Hepatocyte (in vitro differentiated cells): ENCODE data around the gene DPP10. TPM values are rescaled to one million over a fixed set of nuclear protein-coding genes. Genes with fewer than 3 reads are reported as not detected.

Experiments
- DNase-seq: peaks from one replicate; pipeline ENCODE4 v3.0.0-alpha.2; 2016; ENCODE audit warnings: low spot score
- H2AFZ ChIP-seq: fragments of 200-600 bp; sonication (generic); 2 replicates; pipeline ENCODE4 v1.6.0; 2016; ENCODE audit warnings: antibody characterized with exemption, mild to moderate bottlenecking
- H3K27ac ChIP-seq: fragments of 200-600 bp; sonication (generic); 2 replicates; pipeline ENCODE4 v1.5.1; 2016; ENCODE audit warnings: mild to moderate bottlenecking
- H3K27me3 ChIP-seq: fragments of 200-600 bp; sonication (generic); 2 replicates; pipeline ENCODE4 v1.6.1; 2016
- H3K36me3 ChIP-seq: fragments of 200-600 bp; sonication (generic); replicated peaks from 2 replicates; pipeline ENCODE4 v1.5.1; 2016; ENCODE audit warnings: low read depth; ENCODE audit not compliant: insufficient read depth
- H3K4me1 ChIP-seq: fragments of 200-600 bp; sonication (generic); 2 replicates; pipeline ENCODE4 v1.5.1; 2016; ENCODE audit warnings: mild to moderate bottlenecking, moderate library complexity; ENCODE audit not compliant: insufficient read depth
- H3K4me2 ChIP-seq: fragments of 200-600 bp; sonication (generic); 2 replicates; pipeline ENCODE4 v1.6.0; 2016
- H3K4me3 ChIP-seq: fragments of 200-600 bp; sonication (generic); 2 replicates; pipeline ENCODE4 v1.5.1; 2016; ENCODE audit warnings: mild to moderate bottlenecking
- H3K79me2 ChIP-seq: fragments of 200-600 bp; sonication (generic); 2 replicates; pipeline ENCODE4 v1.6.0; 2017; ENCODE audit warnings: mild to moderate bottlenecking
- H3K9me2 ChIP-seq: fragments of 200-600 bp; sonication (generic); replicated peaks from 2 replicates; pipeline ENCODE4 v1.6.0; 2017; ENCODE audit warnings: mild to moderate bottlenecking; ENCODE audit not compliant: insufficient read depth
- H3K9me3 ChIP-seq: fragments of 200-600 bp; sonication (generic); 2 replicates; pipeline ENCODE4 v1.5.1; 2016; ENCODE audit warnings: low read depth, mild to moderate bottlenecking
- H4K20me1 ChIP-seq: fragments of 200-600 bp; sonication (generic); 2 replicates; pipeline ENCODE4 v1.6.0; 2016; ENCODE audit warnings: mild to moderate bottlenecking; ENCODE audit not compliant: insufficient read depth, poor library complexity, severe bottlenecking
- EZH2 ChIP-seq: fragments of 200-600 bp; sonication (generic); IDR thresholded peaks from 2 replicates; pipeline ENCODE4 v1.6.1; 2016; ENCODE audit warnings: antibody characterized with exemption, mild to moderate bottlenecking, borderline replicate concordance
- EZH2phosphoT487 ChIP-seq: fragments of 200-600 bp; sonication (generic); IDR thresholded peaks from one replicate; pipeline ENCODE4 v1.6.1; 2018; ENCODE audit warnings: antibody characterized with exemption, mild to moderate bottlenecking, low read depth, moderate library complexity; ENCODE audit not compliant: unreplicated experiment, severe bottlenecking
- WGBS: methylation state at CpG from one replicate; pipeline ENCODE4 v1.1.6; 2016; ENCODE audit warnings: low lambda C conversion rate; ENCODE audit errors: missing lambda C conversion rate; 5-methylcytosine and 5-hydroxymethylcytosine counted together
- polyA plus RNA-seq: library from polyadenylated mRNA; unstranded; fragments of >200 nt; fragmentation: Nextera tagmentation; extraction: Ambion mirVana; gene quantifications from 2 replicates; pipeline ENCODE4 v1.2.1, GENCODE V29; 2016
- total RNA-seq: library from RNA; depleted of rRNA; stranded (reverse); fragments of >200 nt; gene quantifications from 2 replicates; pipeline ENCODE4 v1.2.3, GENCODE V29; 2014
- TF ChIP-seq, protein P1 (sequence below): fragments of 200-600 bp; sonication (generic); IDR thresholded peaks from 2 replicates; pipeline ENCODE4 v1.5.1; 2016; ENCODE audit warnings: antibody characterized with exemption, mild to moderate bottlenecking; ENCODE audit not compliant: poor library complexity

Gene DPP10
- total and polyA plus RNA-seq, 2 experiments from 2014 or later = 5.0 to 15.7 TPM

DNA sequence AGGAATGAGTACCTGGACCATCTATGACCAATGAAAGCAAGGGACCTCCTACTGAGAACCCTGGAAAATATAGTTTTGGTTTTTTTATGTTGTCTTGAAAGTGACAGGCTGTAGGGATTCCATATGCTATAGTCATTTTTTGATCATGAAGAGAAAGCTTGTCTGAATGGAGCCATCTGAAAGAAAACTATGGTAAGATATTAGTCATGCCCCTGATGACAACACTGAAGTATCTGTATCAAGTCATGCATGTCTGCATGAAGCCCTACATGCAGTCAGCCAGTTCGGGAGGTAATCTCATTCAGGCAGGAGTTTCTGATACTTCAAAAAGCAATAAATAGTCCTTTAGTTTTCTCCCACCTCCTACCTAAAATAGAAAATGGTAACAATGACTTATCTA lies 1042.0 kb downstream of the DPP10 start:
- Histone ChIP-seq H3K27me3 (no peaks in the 10 kb centered on the region), H3K4me2 (no peak overlapping the region), H3K9me3 (no peaks in the 10 kb centered on the region), H3K79me2 (no peaks in the 10 kb centered on the region), H3K9me2 (no peaks in the 10 kb centered on the region), H3K4me1 (no peaks in the 10 kb centered on the region), H3K4me3 (no peak overlapping the region), H2AFZ (no peak overlapping the region), H3K36me3 (no peaks in the 10 kb centered on the region), H3K27ac (no peak overlapping the region), H4K20me1 (no peaks in the 10 kb centered on the region)
- no peak for DNase-seq
- WGBS = 83% methylated on average over 1 of the region's 1 CpG
- no peak for TF ChIP-seq EZH2phosphoT487
- TF ChIP-seq, protein P1, sequence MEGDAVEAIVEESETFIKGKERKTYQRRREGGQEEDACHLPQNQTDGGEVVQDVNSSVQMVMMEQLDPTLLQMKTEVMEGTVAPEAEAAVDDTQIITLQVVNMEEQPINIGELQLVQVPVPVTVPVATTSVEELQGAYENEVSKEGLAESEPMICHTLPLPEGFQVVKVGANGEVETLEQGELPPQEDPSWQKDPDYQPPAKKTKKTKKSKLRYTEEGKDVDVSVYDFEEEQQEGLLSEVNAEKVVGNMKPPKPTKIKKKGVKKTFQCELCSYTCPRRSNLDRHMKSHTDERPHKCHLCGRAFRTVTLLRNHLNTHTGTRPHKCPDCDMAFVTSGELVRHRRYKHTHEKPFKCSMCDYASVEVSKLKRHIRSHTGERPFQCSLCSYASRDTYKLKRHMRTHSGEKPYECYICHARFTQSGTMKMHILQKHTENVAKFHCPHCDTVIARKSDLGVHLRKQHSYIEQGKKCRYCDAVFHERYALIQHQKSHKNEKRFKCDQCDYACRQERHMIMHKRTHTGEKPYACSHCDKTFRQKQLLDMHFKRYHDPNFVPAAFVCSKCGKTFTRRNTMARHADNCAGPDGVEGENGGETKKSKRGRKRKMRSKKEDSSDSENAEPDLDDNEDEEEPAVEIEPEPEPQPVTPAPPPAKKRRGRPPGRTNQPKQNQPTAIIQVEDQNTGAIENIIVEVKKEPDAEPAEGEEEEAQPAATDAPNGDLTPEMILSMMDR = no peak

DNA sequence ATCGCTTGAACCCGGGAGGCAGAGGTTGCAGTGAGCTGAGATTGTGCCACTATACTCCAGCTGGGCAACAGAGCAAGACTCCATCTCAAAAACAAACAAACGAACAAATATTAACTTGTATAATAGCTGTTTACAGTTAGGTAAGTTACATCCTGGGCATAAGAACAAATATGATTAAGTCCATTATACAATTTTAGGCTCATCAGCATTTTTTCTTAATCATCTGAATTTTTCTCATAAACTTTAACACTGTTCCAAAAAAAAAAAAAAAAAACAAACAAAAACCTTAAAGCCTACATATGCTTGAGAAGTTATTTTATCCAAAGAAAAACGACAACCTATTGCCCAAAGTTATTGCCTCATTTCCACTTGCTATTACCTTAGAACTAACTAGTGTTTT lies 1042.5 kb downstream of the DPP10 start:
- Histone ChIP-seq H3K36me3 (no peaks in the 10 kb centered on the region), H3K27me3 (no peaks in the 10 kb centered on the region), H2AFZ (no peak overlapping the region), H3K27ac (no peak overlapping the region), H3K9me3 (no peaks in the 10 kb centered on the region), H3K4me2 (no peak overlapping the region), H4K20me1 (no peaks in the 10 kb centered on the region), H3K9me2 (no peaks in the 10 kb centered on the region), H3K4me1 (no peaks in the 10 kb centered on the region), H3K4me3 (no peak overlapping the region), H3K79me2 (no peaks in the 10 kb centered on the region)
- TF ChIP-seq, protein P1 = no peak
- TF ChIP-seq EZH2 = no peak
- no peak for TF ChIP-seq EZH2phosphoT487
- no peak for DNase-seq
- 80% methylated on average over 4 of the region's 4 CpGs for WGBS

DNA sequence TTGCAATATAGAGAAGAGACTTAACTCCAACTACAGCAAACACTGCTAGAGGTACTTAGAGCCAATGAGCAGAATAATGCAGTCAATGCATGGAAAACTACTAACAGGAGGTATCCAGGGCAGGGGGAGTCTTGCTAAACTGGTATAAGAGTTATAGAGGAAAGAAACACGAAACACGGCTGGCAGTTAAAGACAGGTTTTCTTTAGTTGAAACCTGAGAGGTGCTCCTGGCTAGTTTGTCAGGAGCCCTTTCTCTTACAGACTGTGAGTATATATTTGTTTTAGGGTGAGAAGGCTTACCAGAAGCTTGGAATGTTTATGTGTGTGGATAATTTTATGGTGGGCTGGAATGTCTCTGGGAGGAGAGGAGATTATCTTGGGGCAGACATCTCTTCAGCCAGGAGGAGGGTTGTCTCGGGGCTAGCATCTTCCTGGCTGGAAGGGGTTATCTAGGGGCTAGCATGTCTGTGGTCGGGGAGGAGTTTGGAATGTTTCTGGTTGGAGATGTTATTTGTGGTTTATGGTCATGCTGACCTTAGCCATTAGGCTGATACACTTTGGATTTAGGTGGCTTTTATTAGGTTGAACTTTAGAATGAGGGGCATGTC lies 1048.8 kb downstream of the DPP10 start:
- no peaks in the 10 kb centered on the region for H3K79me2 ChIP-seq
- no peak overlapping the region for H2AFZ ChIP-seq
- H3K27me3 ChIP-seq = no peaks in the 10 kb centered on the region
- WGBS = 11% methylated on average over 4 of the region's 4 CpGs
- H3K36me3 ChIP-seq = no peaks in the 10 kb centered on the region
- no peaks in the 10 kb centered on the region for H4K20me1 ChIP-seq
- DNase-seq = peak; percentile 12
- H3K9me3 ChIP-seq = no peaks in the 10 kb centered on the region
- H3K4me1 ChIP-seq = no peaks in the 10 kb centered on the region
- H3K4me2 ChIP-seq = peak overlapping the region; percentile 9
- no peak overlapping the region for H3K4me3 ChIP-seq
- TF ChIP-seq, protein P1 = no peak
- TF ChIP-seq EZH2phosphoT487 = no peak
- no peak for TF ChIP-seq EZH2
- H3K9me2 ChIP-seq = no peaks in the 10 kb centered on the region
- H3K27ac ChIP-seq = no peak overlapping the region

DNA sequence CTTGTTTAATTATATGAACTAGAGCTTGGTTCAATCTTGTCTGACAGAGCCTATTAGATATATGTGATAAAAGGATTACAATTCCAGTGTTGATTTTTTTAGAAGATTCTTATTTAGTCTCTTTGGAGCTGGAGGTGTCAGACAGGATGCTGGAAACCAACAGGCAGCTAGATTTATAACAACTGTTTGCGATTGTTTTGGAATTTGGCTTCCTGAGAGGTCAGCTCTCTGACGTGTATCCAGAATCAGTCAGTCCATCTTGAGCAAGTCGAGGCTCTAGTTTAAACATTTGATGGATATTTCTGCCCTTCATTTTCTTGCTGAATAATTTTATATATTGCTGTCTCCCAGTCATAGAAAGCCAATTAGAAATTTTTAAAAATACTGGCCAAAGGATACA lies 1062.9 kb downstream of the DPP10 start:
- WGBS = 72% methylated on average over 3 of the region's 3 CpGs
- Histone ChIP-seq H4K20me1 (no peaks in the 10 kb centered on the region), H3K36me3 (no peaks in the 10 kb centered on the region), H3K9me2 (no peaks in the 10 kb centered on the region), H3K9me3 (no peaks in the 10 kb centered on the region), H3K79me2 (no peaks in the 10 kb centered on the region), H3K27me3 (no peaks in the 10 kb centered on the region), H3K27ac (no peak overlapping the region), H3K4me2 (no peak overlapping the region), H2AFZ (no peak overlapping the region), H3K4me1 (no peaks in the 10 kb centered on the region), H3K4me3 (no peak overlapping the region)
- TF ChIP-seq, protein P1 = no peak
- DNase-seq = no peak
